ENCODE measurements around the gene L3HYPDH.

GRCh38 chr14:59510966-59511365 is 26.8 kb upstream of the L3HYPDH start:
- TF ChIP-seq CTCF (IDR thresholded peaks at IDR 0.05; ENCODE audit: borderline replicate concordance, extremely low read depth, low read length, poor library complexity, severe bottlenecking) (no peak), EZH2 (IDR thresholded peaks at IDR 0.05; ENCODE audit: borderline replicate concordance, low read depth, low read length, severe bottlenecking) (no peak)
